GM21360 (cell line): ENCODE results near the gene DCC.
"Not testable (repeated sequence)": the region's sequence is repeated elsewhere in the genome, so short reads cannot be mapped to it uniquely, and the experiment has no call there.

ENCODE experiments used
- ATAC-seq: cut with Tn5 transposase; IDR thresholded peaks from one replicate; pipeline ENCODE4 v1.9.1; 2021; ENCODE audit warnings: mild to moderate bottlenecking, moderate library complexity; ENCODE audit not compliant: unreplicated experiment

Gene DCC

DNA sequence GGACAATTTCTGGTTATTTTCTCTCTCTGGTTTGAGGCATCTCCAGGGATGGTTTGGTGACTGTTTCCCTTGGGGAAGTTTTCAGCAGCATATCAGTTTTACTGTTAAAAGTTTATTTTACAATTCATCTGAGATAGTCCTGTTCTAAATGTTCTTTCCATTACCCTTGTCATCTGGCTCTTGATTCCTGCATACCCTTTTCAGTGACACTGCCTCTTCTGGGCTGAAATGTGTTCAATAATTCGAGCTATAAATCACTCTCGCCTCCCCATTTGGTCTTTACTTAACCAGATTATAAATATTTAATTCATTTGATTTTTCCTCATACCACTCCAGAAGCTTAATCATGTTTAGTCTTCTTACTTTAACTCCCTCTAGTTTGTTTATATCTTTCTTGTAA lies 9.5 kb downstream of the DCC start:
- ATAC-seq = no peak

DNA sequence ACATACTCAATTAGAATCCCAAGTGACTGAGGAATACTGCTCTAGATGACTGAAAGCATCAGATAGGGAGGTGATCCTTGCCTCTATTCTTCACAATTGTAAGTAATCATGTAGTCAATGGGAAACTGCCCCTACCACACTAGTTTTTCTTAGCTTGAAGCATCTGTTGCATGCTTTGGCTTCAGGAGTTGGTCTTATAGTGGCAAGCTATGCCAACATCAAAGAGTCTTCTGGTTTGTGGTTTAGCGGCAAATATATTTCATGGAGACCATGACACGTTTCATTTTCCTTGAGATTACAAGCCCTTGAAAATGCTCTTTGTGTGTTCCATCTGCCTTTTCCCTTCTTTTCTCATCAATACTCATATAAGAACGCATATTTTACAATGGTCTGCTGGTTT lies 12.9 kb downstream of the DCC start:
- ATAC-seq = no peak

DNA sequence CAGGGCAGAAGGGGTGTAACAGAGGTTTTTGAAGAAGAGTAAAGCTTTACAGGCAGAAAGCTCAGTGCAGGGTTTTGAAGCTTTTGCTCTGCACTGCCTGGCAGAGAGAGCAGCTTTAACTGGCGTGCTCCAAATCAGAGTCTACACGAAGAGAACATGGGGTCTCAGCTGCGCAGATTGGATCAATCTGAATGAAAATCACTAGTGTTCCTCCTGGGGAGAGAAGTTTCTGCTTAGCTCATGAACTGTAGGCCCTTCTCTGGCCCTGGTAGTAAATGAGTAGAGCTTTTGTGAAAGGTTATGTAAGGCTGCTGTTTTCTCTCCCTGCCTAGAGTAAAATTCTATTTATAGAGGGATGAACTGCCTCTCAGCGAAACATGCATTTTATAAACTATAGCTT lies 13.6 kb downstream of the DCC start:
- no peak for ATAC-seq

DNA sequence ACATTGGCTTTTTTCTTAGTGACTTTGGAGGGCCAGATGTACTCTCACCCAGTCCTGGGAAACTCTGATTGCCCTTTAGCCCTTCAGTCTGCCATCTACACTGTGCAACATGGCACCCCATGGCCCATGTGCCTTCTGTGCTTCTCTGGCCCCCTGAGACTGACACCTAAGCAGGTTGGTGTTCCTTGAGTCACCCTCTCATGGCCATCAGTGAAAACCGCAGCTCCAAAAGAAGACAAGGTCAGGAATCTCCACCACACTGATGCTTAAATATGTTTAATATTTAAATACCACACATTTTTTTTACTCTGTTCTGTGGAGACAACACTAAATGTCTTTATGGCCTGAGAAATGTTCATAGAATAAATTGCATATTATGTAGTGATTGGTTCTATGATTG lies 23.9 kb downstream of the DCC start:
- ATAC-seq = no peak

DNA sequence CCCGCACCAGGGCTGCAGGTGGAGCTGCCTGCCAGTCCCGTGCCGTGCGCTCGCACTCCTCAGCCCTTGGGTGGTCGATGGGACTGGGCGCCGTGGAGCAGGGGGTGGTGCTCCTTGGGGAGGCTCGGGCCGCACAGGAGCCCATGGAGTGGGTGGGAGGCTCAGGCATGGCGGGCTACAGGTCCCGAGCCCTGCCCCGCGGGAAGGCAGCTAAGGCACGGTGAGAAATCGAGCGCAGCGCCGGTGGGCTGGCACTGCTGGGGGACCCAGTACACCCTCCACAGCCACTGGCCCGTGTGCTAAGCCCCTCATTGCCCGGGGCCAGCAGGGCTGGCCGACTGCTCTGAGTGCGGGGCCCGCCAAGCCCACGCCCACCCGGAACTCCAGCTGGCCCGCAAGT lies 26.9 kb downstream of the DCC start:
- not testable (repeated sequence) for ATAC-seq

DNA sequence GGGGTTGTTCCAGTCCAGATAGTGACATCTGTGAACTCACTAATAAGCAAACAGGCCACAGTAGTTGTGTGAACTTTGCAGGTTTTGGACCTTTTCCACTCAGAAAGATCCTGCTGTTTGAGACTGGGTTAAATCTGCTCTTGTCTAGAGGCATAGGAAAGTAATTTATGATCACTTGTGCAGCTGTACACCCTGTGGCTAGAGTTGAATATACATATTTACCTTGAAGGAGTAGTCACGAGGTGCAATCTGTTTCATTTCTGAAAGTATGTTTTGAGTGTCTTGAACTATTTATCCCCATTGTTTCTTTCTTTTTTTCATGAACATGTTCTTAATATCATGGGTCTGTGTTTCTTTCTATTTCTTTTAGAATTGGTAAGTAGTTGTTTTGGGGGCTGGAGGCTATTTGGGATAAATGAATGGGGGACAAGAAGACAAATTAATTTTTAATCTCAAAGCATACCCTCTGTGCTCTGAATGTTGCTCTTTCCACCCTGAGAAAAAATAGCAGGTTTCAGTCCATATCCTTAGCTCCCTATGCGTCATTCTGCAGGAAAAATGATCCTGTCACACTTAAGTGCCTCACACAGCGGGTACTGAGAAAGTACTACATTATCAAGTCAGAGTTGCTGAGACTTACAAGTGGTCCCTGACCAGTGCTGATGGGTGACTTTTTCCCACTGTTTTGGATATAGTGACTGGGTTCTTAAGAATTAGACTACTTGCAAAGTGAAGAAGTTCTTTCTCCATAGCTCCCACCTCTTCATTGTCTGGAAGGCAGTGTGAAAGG lies 28.2 kb downstream of the DCC start:
- ATAC-seq = no peak

DNA sequence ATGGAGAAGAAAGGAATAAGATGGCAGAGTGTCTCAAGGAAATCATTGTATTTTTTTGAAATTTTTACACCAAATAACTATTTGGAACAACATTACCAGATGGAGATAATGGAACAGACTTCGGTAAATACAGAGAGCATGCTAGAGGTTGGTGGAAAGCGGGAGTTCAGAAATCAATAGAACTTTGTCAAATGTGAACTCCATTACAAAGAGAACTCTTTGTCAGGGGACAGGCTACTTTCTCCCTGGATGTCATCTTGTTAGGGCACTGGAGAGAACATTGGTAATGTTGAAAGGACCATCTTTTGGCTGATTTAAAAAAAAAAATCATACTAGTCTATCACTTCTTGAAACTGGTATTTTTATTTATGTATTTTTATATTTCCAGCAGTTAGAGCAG lies 30.8 kb downstream of the DCC start:
- no peak for ATAC-seq

DNA sequence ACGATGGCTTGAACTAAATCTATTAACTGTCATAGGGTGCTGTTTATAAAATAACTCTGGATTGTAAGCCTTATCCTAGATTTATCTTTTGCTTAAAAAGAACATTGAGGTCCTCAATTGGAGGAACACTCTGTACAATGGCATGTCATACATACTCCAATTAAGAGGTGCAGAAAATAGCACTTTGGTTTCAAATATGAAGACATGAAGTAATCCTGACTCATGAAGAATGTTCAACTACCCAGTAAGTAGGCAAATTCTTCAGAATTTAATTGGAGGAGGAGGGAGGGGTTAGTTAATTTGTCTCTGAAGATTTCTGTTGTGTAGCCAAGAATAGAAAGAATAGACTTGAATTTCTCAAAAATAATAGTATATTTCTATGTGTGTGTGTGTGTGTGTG lies 36.1 kb downstream of the DCC start:
- ATAC-seq = no peak

DNA sequence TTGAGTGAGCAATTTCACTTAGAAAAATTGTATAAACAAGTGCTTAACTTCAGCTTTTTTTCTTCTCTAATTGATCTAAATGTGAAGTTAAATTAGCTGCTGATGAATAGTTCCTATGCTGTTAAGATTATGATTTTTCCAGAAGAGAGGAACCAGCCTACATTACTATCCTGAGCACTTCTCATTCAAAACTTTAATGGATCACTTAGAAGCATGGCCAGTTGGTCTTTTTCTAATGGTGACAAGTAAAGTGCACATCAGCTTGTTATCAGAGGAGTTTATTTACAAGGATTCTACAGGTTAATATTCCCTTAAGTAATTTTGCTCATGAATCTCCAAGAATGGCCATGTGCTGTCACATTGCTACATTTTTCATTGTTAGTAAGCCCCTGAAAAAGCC lies 37.1 kb downstream of the DCC start:
- ATAC-seq = no peak

DNA sequence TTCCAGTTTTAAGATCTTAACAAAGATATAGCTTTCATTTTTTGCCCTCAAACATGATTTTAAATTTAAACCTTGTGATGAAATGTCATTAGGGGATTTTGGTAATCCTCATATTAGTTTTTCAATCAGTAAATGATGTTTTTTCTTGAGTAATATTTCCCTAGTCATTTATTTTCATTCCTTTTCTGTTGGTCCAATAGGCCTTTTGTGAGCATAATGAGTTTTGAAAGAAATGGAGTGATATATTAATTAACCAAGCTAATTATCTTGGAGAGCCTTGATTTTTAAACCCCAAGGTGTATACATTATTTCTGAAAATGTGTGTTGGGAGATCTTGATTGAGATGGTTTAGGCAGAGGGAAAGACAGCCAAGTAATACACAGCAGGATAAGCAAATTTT lies 46.3 kb downstream of the DCC start:
- no peak for ATAC-seq

DNA sequence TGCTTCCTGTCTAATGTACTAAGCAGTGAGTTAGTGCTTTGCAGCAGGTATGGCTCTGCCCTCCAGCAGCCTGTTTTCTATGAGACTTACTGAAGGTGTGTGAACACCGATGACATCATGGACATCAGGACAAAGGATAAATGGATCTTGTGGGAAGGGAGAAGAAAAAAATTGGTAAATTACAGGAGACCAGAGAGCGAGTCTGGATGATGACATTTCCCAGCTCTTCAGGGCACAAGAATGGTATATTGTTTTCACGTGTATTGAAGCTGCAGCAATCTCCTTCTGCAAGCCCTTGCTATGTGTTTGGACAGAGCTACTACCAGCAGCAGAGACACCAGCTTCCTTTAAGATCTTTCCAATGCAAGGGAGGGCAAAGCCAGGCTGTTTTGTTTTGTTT lies 47.2 kb downstream of the DCC start:
- ATAC-seq = no peak

DNA sequence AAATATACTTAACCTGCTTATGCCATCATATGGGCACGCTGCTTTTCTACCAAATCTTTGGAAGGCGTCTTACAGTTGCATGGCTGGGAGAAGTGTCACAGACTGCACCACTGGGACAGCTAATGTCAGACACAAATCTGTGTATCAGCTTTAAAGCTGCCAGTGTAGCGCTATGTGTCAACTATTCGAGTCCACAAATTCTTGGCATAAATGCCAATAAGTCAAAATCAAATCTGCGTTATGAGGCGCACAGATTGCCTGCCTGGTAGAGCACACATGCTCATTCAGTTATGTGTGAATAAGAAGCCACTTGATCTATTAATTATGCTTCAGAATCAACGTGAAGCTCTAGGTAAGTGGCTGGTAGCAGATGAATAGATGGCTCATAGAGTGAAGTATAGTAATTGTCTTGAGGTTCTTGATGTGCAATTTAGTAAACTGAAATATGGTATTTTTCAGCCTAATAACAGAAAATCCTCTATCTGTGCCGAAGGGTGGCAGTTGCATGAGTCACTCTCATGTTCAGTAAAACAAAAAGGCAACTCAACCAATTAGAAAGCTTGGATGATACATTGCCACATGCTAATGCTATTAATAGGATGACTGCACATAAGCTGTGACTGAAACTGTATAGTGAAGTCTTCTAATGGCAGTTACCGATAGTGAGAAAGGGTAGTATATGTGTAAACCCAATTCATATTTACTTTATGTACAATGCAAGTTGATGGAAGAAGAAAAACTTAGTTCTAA lies 52.0 kb downstream of the DCC start:
- ATAC-seq = peak; percentile 40

DNA sequence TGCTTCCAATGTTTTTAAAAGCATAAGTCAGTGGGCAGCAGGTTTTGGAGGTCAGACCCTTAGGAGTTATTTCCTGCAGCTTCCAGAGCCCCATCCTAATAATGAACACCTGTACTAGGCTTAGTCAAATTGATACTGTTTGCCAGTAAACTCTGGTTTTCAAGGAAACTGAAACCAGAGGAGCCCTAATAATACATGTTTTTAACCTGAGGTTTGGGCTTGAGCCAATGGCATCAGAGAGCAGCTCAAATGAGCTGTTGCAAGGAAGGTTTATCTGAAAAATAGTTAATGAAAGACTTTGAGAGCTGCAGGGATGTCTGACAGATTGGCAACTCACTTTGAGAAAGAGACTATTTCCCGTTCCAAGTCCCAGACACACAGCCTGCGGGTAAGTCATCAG lies 54.6 kb downstream of the DCC start:
- ATAC-seq = no peak

DNA sequence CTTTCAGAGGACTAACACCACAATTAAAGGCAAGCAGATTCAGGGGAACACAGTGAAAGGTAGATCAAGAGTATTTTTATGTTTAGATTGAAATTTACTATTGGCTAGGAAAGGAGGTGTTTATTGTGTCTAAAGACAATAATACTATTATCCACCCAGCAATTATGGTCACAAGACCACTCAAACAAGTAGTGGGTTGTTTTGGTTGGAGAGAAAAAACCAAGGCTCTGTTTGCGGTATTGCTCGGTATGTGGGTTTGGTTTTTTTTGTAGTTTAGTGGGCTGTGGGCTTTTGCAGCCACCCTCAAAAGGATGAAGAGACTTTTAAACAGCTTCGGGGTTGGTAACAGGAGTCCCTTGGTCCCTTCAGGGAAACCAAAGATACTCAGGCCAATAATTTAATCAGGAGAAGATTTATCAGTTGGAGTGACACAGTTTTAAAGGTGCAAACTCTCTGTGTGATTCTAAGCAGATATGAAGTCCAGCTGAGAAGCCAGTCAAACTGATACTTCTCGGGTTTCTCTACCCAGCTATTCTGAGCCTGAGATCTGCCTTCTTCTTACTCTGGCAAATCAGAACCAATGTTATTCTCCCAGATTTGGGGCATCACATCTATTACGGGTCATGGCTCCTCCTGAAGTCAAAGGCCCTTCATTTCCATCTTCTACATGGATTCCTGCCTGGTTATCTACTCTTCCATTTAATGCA lies 55.3 kb downstream of the DCC start:
- ATAC-seq = peak; percentile 61

DNA sequence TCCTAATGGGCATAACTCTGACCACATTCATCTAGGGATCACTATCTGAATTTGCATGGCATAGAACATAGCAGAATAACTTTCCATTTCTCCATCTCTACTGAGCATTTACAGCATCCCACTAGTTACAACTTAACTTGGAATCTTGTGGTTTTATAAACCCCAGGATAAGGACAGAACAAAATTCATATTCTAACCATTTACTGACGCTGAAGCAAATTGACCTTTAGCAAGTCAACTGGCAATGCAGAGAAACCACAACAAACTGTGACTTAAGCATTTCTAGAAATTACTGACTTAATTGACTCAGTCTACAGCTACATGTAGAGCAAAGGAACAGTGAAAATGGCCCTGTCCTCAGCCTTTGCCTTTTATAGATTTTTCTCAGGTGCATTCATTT lies 61.2 kb downstream of the DCC start:
- ATAC-seq = no peak

DNA sequence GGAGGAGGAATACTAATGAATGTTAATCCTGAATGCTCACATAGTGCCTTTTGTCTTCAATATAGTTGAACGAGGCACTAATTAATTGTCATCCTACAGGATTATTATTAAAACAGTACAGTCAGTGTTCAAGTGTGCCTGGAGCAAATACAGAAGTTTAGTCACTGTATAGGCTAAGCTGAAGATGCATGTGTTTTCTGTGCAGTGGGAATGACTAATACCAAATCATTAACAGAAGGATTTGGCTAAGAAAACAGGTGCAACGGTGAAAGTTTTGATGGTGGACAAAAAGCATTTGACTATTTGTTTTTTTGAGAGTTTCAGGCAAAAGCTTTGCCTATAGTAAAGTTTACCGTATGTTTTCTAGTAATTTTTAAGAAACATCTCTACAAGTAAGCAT lies 62.8 kb downstream of the DCC start:
- no peak for ATAC-seq

DNA sequence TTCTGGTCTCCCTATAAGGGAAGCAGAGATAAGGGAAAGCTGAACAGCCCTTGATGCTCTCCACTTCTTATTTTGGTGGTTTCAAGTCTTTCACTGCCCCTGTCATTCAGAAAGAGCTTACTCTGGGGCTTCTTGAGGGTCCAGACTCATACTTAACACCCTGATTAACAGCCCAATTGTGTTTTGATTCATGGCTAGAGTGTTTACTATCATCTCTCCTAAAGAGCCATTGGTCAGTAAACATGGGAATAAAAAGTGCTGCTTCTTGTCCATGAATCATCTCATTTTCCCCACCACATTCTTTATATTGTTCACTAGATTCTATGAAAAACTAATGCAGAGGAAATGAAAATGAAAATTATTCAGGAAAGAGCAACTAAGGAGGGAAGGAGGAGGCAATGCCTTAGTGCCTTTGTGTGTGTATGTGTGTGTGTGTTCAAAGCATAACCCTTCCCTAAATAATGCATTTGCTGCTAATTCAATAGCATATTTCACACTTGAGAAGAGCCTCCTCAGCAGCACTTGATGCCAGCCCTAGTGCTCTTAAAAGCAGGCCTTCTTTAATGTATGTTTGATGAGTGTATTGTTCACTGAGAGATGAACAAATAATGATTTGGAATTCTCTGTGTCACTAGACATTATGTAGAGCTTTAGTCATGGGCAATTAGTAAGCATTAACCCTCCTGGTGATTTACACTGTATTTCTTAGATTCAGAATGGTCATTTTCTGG lies 63.5 kb downstream of the DCC start:
- ATAC-seq = no peak

DNA sequence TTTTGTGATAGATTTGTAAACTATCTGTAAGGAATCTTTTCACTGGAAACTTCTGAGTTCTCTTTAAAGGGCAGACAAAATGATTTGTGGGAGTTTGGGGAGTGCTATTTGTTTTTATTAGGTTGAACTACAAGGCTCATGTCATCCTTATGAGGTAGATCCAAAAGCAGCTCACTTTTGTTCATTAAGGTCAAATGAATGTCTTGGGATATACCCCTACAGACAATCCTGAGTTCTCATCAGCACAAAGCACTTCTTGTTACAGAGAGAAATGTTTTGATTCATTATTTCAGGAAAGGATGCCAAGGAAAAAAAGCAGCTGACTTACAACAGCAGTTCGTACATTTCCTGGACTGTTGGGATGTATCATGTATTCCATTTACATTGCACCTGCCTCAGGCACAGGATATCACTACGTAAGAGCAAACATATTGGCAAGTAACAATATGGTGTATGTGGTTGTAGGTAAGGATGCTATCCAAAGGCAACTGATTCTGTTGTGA lies 68.9 kb downstream of the DCC start:
- ATAC-seq = no peak

DNA sequence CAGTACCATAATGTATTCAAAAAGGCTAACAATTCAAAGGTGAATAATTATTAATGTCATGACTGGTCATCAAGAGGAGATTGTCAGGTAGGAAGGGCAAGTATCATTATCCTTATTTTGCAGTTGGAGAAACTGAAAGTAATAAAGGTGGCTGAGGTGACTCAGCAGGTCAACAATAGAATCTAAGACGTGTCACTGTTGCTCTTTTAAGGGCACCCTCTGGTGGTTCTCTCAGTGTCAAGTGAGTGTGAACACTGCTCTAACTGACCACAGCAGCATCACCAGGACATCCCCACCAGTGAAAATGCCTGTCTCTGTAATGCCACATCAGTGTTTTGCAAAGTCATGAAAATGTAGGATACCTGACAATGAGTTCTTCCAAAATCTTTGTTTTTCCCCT lies 69.7 kb downstream of the DCC start:
- ATAC-seq = peak; percentile 98

DNA sequence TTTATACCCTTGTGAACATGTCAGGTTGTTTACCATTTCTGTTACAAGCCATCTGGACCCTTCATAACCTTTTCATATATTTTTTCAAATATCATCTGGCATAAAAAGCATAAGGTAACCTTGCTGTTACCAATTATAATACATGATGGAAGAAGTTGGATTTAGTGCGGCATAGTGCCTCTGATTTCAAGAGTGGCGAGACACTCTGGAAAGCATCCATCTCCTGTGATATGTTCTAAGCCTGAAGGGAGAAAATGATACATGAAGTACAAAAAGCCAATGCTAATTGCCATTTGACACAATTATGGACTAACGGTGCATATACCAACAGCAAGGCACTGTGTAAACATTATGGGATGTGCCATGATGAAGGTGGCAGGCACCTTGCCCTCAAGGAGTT lies 75.1 kb downstream of the DCC start:
- no peak for ATAC-seq

DNA sequence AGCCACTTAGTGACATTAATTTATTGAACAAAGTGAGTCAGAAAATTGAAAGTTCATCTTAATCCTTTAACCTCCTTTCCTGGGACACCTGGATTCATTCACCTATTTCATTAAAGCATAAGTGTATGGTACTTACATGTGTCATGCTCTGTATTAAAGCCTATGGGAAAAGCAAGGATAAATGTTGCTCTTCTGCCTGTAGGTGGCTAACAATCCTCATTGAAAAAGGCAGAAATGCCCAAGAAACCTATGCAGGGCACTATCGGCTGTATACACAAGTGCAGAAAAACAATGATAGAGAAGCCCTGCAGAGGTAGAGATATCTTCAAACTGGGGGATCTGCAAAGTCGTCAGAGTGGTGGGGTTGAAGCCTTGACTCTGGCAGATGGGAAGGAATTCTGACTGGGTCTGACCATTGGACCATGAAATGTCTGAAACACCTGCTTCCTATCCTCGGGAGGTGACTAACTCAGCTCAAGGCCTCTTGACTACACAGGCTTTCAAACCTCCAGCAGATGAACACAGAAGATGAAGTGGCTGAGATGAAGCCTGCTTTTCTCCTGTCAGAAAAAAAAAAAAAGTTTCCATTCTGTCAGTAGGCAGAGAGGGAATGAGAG lies 83.1 kb downstream of the DCC start:
- no peak for ATAC-seq
